HG03097 (cell line): ENCODE results near the gene LITAF.
"Not testable (repeated sequence)": the region's sequence is repeated elsewhere in the genome, so short reads cannot be mapped to it uniquely, and the experiment has no call there.

Source experiments
- ATAC-seq: cut with Tn5 transposase; IDR thresholded peaks from one replicate; pipeline ENCODE4 v1.9.1; 2021; ENCODE audit not compliant: unreplicated experiment, low FRiP score

The LITAF gene

DNA sequence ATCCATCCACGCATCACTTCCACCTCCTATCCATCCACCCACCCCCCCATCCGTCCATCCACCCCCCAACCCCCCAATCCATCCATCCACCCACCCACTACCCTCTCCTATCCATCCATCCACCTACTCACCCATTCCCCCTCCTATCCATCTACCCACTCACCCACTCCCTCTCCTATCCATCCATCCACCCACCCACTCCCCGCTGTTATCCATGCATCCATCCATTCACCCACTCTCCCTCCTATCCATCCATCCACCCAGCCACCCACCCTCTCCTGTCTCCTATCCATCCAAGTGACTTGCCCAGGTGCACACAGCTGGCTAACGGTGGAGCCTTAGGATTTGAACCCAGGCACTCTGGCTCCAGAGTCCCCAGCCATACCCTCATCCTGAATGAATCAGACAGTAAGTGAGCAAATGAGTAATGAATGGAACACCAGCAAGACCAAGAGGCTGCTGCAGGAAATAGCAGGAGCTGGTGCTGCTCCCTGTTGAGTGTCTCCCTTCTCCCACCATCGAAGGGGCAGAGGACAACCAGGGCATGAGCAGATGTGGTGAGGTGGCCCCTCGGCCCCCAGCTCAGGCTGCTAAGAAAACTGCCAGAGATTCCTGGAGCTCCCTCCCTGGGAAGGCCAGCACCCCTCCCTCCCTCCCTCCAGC, 62.5 kb downstream of the LITAF start:
- no peak for ATAC-seq

DNA sequence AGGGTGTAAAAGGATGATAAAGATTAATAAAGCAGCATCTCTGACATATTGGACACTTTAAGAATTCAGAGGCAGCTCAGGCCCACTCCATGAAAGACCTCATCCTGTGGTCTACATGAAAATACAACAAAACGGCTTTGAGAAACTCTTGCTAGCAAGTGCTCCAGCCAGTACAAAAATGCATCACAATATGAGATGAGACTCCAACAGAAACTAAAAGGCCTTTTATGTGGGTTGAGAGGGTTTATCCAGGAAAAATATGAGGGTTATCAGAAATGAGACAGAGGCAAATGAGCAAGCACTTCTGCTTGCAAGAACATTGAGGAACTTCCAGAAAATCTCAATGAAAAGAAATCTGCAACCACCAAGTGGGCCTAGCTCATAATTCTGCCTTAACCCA, 65.7 kb downstream of the LITAF start:
- ATAC-seq: no peak

DNA sequence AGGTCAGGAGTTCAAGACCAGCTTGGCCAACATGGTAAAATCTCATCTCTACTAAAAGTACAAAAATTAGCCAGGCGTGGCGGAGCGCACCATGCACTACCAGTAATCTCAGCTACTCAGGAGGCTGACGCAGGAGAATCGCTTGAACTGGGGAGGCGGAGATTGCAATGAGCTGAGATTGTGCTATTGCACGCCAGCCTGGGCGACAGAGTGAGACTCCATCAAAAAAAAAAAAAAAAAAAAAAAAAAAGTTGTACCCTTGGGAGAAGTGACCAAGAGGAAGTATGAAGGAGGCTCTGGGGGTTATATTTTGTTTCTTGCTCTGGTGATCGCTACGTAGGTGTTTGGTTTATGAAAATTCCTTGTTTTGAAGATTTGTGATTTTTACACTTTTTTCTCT, 66.3 kb downstream of the LITAF start:
- no peak for ATAC-seq

DNA sequence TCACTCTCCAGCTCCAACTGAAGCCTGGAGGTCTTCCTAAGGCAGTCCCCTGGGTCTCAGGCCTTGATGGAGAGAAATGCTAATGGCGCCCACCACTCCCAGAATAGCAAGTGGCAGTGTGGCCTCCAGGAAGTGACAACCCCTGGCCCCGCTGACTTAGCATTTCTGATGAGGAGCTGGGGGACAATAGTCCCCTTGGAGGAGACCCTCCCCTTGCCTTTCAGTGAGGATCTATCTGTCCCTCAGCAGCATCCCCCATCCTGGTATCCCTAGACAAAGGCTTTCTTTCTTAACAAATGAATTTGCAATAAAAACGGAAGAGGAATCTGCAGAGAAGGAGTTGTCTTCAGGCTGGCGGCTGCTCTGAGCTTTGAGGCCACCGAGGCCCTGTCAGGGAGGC, 68.8 kb downstream of the LITAF start:
- ATAC-seq: no peak

DNA sequence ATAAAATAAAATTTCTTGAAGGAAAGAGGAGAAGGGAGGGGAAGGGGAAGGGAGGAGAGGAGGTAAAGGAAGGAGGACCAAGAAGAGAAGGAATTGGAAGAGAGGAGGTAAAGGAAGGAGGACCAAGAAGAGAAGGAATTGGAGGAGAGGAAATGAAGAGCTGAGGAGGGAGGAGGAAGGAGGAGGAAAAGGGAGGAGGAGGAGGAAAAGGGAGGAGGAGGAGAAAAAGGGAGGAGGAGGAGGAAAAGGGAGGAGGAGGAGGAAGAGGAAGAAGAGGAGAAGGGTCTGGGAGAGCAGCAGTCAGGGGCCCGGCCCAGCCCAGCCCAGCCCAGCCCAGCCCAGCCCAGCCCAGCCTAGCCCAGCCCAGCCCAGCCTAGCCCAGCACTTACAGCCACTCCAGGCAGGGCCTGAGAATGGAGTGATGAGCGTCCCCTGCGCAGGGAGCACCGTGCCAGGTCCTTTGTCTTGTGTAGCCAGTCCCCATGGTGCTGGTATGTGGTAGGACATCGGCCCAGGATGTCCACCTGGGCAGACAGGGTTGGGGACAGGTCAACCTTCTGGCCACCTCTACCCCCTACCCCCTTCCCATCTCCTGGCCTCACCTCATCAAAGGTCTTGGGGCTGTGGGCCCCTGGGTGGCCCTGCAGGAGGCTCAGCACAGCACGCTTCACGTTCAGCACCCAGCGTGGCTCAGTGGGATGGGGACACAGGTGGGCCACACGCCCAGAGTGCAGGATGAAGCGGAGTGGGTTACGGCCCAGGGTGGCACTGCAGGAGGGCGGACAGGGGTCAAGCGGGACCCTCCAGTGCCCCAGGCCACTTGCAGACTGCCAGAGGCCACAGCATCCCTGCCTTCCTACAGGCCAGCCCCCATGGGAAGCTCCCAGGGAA, 70.9 kb downstream of the LITAF start:
- ATAC-seq: no peak

DNA sequence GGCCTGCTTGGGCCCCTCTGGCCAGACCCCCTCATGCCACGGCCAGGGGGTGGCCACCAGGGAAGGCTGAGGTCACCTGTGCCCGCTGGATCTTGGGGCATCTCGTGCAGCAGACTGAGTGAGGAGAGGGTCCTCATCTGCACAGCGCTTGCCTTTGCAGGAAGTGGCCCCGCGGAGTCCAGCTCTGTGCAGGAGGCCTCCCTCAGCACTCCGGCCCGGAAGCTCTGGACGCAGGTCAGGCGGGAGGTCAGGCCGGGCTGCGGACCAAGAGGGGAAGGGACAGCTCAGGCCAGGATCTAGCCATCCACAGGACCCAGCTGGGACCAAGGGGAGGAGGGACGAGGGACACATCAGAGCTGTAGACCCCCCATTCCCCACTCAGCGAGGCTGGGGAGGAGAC, 72.4 kb downstream of the LITAF start:
- ATAC-seq: no peak

DNA sequence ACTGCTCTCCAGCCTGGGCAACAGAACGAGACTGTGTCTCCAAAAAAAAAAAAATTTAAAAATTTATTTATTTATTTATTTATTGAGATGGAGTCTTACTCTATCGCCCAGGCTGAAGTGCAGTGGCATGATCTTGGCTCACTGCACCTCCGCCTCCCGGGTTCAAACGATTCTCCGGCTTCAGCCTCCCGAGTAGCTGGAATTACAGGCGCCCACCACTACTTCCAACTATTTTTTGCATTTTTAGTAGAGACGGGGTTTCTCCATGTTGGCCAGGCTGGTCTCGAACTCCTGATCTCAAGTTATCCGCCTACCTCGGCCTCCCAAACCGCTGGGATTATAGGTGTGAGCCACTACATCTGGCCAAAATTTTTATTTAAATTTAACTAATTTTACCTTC, 73.4 kb downstream of the LITAF start:
- not testable (repeated sequence) for ATAC-seq

DNA sequence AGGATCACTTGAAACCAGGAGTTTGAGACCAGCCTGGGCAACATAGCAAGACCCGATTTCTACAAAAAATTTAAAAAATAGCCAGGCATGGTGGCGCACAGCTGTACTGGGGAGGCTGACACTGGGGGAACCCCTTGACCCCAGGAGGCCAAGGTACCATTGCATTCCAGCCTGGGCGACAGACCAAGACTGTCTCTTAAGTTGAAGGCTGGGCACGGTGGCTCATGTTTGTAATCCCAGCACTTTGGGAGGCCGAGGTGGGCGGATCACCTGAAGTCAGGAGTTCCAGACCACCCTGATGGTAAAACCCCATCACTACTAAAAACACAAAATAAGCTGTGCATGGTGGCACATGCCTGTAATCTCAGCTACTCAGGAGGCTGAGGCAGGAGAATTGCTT, 74.9 kb downstream of the LITAF start:
- ATAC-seq: no peak

DNA sequence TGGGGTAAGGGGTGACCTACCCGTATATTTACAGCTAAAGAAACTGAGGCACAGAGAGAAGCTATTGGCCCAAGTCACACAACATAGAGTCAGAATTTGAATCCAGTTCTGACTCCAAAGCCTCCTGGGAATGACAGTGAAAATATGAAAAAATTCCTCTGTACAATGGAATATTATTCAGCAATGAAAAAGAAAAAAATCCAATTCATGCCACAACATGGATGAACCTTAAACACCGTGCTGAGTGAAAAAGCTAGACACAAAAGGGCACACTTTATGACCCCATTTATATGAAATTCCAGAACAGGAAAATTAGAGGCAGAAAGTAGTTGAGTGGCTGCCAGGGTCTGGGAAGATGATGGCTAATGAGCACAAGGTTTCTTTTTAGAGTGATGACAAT, 75.4 kb downstream of the LITAF start:
- no peak for ATAC-seq

DNA sequence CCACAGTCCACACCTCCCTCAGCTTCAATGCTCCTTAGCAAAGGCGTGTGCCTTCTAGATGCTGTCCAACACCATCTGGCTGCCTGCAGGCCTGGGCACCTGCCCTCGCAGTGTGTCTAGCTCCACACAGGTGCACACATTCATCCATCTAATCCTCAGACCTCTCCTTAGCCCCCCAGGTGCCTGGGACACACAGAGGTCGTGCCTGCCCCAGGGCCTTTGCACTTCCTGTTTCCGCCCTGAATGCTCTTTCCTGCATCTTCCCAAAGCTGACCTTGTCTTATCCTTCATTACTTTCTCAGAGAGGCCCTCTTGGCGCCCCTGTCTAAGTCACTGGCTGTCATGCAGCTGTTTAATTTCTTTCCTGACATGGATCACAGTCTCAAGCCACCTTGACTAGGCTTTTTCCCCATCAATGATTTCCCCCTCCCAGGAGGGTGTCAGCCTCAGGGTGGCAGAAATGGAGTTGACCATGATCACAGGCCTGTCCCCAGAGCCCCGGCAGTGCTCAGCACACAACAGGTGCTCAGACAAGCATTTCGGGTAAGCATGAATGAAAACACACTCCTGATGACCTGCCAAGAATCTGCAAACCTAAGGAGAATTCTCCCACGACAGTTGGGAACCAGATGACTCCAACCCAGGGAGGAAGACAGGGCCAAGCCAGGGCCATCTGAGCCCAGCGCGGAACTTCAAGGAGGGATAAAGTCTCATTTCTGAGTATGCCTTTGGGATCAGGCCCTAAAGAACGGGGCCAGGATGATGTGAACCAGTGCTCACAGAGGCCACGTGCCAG, 76.3 kb downstream of the LITAF start:
- no peak for ATAC-seq

DNA sequence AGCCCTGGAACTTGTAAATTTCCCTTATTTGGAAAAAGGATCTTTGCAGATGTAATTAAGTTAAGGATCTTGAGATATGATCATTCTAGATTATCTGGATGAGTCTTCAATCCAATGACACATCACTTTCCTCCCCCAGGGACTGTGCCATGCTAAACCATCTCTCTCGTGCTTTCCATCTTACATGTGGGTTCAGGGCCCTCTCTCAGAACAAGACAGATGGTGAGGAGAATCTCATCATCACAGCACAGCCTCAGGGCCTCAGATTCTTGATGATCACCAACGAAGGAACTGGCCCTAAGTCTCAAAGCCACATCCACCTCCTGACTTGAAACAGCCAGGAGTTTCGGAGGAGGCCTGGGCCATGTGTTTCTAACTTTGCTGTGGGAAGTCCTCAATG, 78.7 kb downstream of the LITAF start:
- no peak for ATAC-seq

DNA sequence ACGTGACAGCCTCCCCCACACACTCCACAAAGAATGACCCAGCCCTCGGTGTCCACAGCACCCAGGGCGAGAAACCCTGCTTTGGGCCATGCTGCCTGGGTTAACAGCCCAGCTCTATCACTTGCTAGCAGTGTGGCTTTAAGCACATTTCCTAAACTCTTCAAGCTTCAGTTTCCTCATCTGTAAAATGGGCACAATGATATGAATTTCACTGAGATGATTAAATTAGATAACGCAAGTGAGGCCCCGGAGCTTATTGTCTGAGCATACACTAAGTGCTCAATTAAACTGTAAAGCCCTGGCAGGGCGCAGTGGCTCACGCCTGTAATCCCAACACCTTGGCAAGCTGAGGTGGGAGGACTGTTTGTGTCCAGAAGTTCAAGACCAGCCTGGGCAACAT, 79.4 kb downstream of the LITAF start:
- ATAC-seq: no peak

DNA sequence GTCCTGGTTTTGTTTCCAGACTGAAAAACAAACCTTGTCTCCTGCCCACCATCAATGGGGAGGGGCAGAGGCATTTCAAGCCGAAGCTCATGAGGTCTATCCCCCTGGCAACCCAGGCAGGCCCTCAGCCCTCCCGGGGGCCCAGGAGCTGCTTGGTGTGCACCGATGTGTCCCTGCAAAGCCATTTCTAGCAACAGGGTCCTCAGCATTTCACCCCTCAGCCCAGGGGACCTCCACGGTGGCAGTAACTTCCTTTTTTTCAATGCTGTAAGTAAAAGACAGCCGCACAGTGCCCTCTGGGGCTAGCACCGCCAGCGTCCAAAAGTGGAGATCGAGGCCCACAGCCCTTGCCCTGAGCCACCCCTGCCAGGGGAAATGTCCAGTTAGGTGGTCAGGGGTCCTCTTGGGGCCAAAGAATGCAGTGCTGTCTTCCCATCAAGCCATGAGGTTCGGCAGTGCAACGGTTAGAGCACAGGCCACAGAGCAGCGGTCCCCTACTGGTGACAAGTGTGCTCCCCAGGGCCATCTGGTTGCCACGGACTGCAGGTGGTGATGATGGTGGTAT, 79.9 kb downstream of the LITAF start:
- no peak for ATAC-seq

DNA sequence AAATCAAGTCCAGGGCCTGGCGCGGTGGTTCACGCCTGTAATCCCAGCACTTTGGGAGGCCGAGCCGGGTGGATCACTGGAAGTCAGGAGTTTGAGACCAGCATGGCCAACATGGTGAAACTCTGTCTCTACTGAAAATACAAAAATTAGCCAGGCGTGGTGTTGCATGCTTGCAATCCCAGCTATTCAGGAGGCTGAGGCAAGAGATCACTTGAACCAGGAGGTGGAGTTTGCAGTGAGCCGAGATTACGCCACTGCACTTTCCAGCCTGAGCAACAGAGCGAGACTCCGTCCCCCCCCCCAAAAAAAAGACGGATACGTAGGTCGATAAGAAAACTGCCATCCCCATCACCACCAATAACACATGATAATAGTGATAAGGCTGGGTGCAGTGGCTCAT, 82.5 kb downstream of the LITAF start:
- not testable (repeated sequence) for ATAC-seq

DNA sequence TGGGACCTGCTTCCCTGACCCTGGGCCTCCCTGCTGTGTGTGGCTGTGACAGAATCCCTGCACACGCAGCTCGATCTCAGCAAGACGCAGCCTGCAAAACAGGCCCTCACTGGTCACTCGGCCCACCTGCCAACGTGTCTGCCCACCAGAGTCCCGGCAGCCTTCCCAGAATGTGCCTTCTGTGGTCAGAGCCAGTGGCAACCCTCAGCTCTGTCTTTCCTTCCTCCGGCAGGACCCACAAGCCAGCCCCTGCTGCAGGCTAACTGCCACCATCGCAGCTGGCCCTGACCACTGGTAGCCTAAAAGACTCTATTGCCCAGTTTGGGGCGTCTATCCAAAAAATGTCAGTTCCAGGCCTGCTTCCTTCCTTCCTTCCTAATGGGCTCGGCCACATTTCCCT, 83.2 kb downstream of the LITAF start:
- no peak for ATAC-seq

DNA sequence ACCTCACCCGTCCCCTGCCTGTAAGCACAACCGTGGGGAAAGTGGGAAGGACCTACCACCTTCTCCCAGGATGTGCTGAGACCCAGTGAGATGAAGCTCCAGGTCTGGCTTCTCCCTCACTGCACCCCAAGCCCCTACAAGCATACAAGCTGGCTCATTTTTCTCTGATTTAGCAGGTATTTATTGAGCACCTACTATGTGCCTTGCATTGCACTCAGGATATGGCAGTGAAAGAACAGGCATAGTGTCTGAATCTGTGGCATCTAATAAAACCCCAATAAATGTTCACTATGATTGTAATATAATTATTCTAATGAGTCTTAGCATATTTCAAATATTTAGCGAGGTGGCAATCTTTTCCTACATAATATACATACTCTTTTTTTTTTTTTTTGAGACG, 84.5 kb downstream of the LITAF start:
- ATAC-seq: no peak

DNA sequence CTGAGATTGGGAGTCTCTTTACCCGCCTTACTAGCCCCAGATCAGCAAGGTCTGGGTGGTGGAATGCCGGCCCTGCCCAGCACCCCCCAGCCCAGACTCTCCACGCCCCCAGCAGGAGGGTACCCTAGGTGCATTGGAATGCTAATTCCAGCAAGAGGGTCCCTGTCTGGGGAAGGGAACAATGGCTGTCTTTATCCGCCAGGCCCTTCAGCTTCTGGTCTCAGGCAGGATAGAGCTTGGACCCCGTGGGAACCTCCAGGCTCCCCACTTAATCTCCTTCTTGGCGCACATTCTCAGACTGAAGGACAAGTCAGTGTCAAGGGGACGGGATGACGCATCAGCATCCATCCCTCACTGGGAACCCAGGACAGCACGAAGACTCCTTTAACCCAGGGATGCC, 85.1 kb downstream of the LITAF start:
- no peak for ATAC-seq

DNA sequence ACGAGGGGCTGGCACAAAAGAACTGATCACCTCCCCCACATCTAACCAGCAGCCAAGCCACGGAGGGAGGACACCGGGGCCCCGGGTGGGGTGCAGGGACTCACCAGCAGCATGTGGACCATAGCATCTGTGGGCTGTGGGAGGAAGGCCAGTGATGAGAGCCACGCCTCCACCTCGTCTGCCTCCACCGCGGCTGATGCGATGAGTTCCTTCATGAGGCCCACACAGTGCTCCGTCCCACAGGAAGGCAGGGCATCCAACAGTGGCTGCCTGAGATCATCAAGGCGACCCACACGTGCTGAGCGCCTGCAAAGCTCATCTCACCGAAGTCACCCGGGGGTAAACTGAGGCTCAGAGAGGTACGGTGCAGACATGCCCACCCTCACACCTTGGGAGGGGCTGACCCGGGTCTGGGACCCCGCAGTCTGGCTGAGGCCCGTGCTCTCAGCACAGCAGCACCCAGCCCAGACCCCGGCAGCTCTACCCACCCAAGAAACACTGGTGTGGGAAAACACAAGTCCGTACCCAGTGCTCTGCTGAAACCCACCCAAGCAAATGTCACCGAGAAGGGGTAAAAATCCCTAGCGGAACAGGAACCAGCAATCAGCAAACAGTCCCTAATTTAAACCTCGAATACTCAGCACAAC, 85.9 kb downstream of the LITAF start:
- ATAC-seq: no peak

DNA sequence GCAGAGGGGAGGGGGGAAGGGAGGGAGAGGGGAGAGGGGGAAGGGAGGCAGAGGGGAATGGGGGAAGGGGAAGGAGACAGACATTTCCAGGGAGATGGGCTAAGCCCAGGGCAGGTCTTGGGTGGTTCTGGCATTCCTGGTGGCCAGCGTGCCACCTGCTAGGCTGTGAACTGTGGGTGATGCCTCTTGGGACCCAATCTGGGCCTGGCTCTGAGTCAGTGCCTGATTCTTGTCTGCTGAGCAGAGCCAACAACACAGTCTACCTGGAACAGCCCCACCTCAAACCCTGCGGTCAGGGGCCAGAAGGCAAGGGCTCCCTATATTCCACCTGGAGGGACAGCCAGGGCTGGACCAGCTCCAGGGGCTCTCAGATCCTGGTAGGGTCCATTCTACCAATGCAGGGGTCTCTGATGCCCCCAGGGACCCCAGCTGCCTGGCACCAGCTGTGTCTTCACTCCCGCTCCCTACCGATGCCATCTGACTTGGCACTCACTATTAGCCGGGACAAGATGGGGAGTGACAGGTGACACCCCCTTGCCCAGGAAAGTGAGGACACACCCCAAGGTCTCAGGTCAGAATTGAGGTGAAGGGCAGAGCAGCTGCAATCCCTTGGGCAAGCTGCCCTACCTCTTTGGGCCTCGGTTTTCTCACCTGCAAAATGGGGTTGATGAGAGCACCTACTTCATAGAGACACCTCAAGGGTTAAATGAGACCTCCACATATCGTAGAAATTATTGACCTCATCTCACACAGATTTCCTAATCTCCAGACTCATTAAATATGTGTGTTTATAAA, 87.2 kb downstream of the LITAF start:
- ATAC-seq: no peak

DNA sequence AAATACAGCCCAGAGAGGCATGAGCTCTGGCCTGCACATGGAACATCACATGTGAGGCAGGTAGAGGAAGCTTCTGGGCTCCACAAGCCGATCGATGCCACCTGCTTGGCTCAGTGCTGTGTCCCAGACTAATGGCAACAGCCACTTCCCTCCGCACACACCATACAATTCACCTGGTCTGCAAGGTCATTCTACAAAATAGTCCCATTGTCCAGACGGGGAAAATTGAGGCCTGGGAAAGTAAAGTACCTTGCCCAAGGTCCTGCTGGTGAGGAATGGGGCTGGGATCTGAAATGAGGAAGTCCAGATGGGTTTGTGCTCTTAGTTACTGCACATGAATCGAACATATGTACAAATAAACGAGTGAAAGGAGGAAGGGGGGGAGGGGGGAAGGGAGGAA, 88.0 kb downstream of the LITAF start:
- ATAC-seq: no peak
